Karpas-422 (cell line): Measurements from ENCODE around the gene GPC6. TPM values are rescaled to one million over a fixed set of nuclear protein-coding genes. Genes with fewer than 3 reads are reported as not detected.

Experiments
- DNase-seq: peaks from one replicate; pipeline ENCODE4 v3.0.0-alpha.2; 2015
- H2AFZ ChIP-seq: fragments of 200-600 bp; sonication (generic); 2 replicates; pipeline ENCODE4 v1.6.1; 2014; ENCODE audit warnings: antibody characterized with exemption, low read length, mixed read lengths
- H3K27ac ChIP-seq: fragments of 200-600 bp; sonication (generic); 2 replicates; pipeline ENCODE4 v1.5.1; 2014; ENCODE audit warnings: mild to moderate bottlenecking, low read length, moderate library complexity
- H3K27me3 ChIP-seq: fragments of 200-600 bp; sonication (generic); 2 replicates; pipeline ENCODE4 v1.6.1; 2014; ENCODE audit warnings: low read length, mixed read lengths
- H3K36me3 ChIP-seq: fragments of 200-600 bp; sonication (generic); 2 replicates; pipeline ENCODE4 v1.6.1; 2014; ENCODE audit warnings: low read length, mixed read lengths; ENCODE audit not compliant: insufficient read depth
- H3K4me1 ChIP-seq: fragments of 200-600 bp; sonication (generic); 2 replicates; pipeline ENCODE4 v1.6.1; 2014; ENCODE audit warnings: mild to moderate bottlenecking, low read length, mixed read lengths
- H3K4me2 ChIP-seq: fragments of 200-600 bp; sonication (generic); 2 replicates; pipeline ENCODE4 v1.6.1; 2014; ENCODE audit warnings: low read length, low read depth, mild to moderate bottlenecking; ENCODE audit not compliant: poor library complexity, severe bottlenecking
- H3K4me3 ChIP-seq: fragments of 200-600 bp; sonication (generic); 2 replicates; pipeline ENCODE4 v1.5.1; 2014; ENCODE audit warnings: mild to moderate bottlenecking, antibody characterized with exemption, low read length, mixed read lengths
- H3K79me2 ChIP-seq: fragments of 200-600 bp; sonication (generic); 2 replicates; pipeline ENCODE4 v1.6.1; 2014; ENCODE audit warnings: mild to moderate bottlenecking, low read length, mixed read lengths
- H3K9ac ChIP-seq: fragments of 200-600 bp; sonication (generic); 2 replicates; pipeline ENCODE4 v1.6.0; 2014; ENCODE audit warnings: low read length
- H3K9me2 ChIP-seq: fragments of 200-600 bp; sonication (generic), shearing (Covaris generic); replicated peaks from 2 replicates; pipeline ENCODE4 v1.6.0; 2014; ENCODE audit warnings: mild to moderate bottlenecking, low read length, moderate library complexity; ENCODE audit not compliant: insufficient read depth
- H3K9me3 ChIP-seq: fragments of 300-700, 200-600 bp; sonication (generic); 2 replicates; pipeline ENCODE4 v1.6.1; 2014; ENCODE audit warnings: low read length, mixed read lengths
- H4K20me1 ChIP-seq: fragments of 200-600 bp; sonication (generic); 2 replicates; pipeline ENCODE4 v1.6.1; 2014; ENCODE audit warnings: mild to moderate bottlenecking, antibody characterized with exemption, low read length, low read depth; ENCODE audit not compliant: insufficient read depth
- total RNA-seq: library from RNA; depleted of rRNA; stranded (reverse); fragments of >200 nt; shearing (Covaris generic); gene quantifications from 2 replicates; pipeline ENCODE4 v1.2.3, GENCODE V29; 2014; ENCODE audit warnings: low replicate concordance

Gene GPC6
- total RNA-seq, 1 experiment from 2014 or later = not detected

GRCh38 chr13:93525087-93525486 is 298.5 kb downstream of the GPC6 start:
- Histone ChIP-seq H2AFZ (no peak overlapping the region), H3K4me1 (no peaks in the 10 kb centered on the region)

GRCh38 chr13:93527748-93528297 is 301.2 kb downstream of the GPC6 start:
- H3K79me2 ChIP-seq = no peaks in the 10 kb centered on the region

More at GRCh38 chr13:93525087-93525486, 298.5 kb downstream of the GPC6 start:
- Histone ChIP-seq H3K4me3 (no peak overlapping the region), H3K27me3 (no peaks in the 10 kb centered on the region), H4K20me1 (no peaks in the 10 kb centered on the region), H3K9ac (no peak overlapping the region), H3K9me3 (peaks cover 33% of the 10 kb centered on the region), H3K36me3 (no peaks in the 10 kb centered on the region), H3K27ac (no peak overlapping the region), H3K4me2 (no peak overlapping the region), H3K9me2 (no peaks in the 10 kb centered on the region), H3K79me2 (no peaks in the 10 kb centered on the region)
- no peak for DNase-seq

GRCh38 chr13:93529961-93530360 is 303.4 kb downstream of the GPC6 start:
- no peak for DNase-seq
- no peaks in the 10 kb centered on the region for H3K36me3 ChIP-seq
- H3K4me2 ChIP-seq = no peak overlapping the region
- no peak overlapping the region for H2AFZ ChIP-seq
- peaks cover 27% of the 10 kb centered on the region for H3K9me3 ChIP-seq
- no peaks in the 10 kb centered on the region for H3K27me3 ChIP-seq
- H3K4me1 ChIP-seq = no peaks in the 10 kb centered on the region
- H3K9ac ChIP-seq = no peak overlapping the region
- H3K79me2 ChIP-seq = no peaks in the 10 kb centered on the region
- H3K4me3 ChIP-seq = no peak overlapping the region
- no peaks in the 10 kb centered on the region for H3K9me2 ChIP-seq
- no peak overlapping the region for H3K27ac ChIP-seq
- no peaks in the 10 kb centered on the region for H4K20me1 ChIP-seq

More at GRCh38 chr13:93527748-93528297, 301.2 kb downstream of the GPC6 start:
- Histone ChIP-seq H3K4me2 (no peak overlapping the region), H3K9ac (no peak overlapping the region), H3K9me2 (no peaks in the 10 kb centered on the region), H3K36me3 (no peaks in the 10 kb centered on the region), H3K27me3 (no peaks in the 10 kb centered on the region), H3K9me3 (peaks cover 37% of the 10 kb centered on the region), H3K27ac (no peak overlapping the region), H4K20me1 (no peaks in the 10 kb centered on the region), H2AFZ (no peak overlapping the region), H3K4me1 (no peaks in the 10 kb centered on the region), H3K4me3 (no peak overlapping the region)
- DNase-seq = no peak

- H3K79me2 ChIP-seq = no peaks in the 10 kb centered on the region
- H3K9me2 ChIP-seq = no peaks in the 10 kb centered on the region
- no peaks in the 10 kb centered on the region for H3K27me3 ChIP-seq
- H3K27ac ChIP-seq = no peak overlapping the region
- H3K9ac ChIP-seq = no peak overlapping the region
- H3K9me3 ChIP-seq = peaks cover 16% of the 10 kb centered on the region
- H3K4me2 ChIP-seq = no peak overlapping the region
- DNase-seq = no peak
- H3K4me1 ChIP-seq = no peaks in the 10 kb centered on the region
- H2AFZ ChIP-seq = no peak overlapping the region
- no peak overlapping the region for H3K4me3 ChIP-seq
- no peaks in the 10 kb centered on the region for H4K20me1 ChIP-seq
- no peaks in the 10 kb centered on the region for H3K36me3 ChIP-seq
Observed at GRCh38 chr13:93534181-93534700, 307.6 kb downstream of the GPC6 start.

- no peaks in the 10 kb centered on the region for H3K9me2 ChIP-seq
- H3K4me2 ChIP-seq = no peak overlapping the region
- no peak overlapping the region for H2AFZ ChIP-seq
- no peaks in the 10 kb centered on the region for H3K36me3 ChIP-seq
- no peaks in the 10 kb centered on the region for H3K4me1 ChIP-seq
- H3K9ac ChIP-seq = no peak overlapping the region
- no peak overlapping the region for H3K4me3 ChIP-seq
- DNase-seq = no peak
- no peak overlapping the region for H3K27ac ChIP-seq
- no peaks in the 10 kb centered on the region for H3K27me3 ChIP-seq
- peaks cover 11% of the 10 kb centered on the region for H3K9me3 ChIP-seq
- no peaks in the 10 kb centered on the region for H4K20me1 ChIP-seq
- H3K79me2 ChIP-seq = no peaks in the 10 kb centered on the region
Observed at GRCh38 chr13:93535251-93535650, 308.6 kb downstream of the GPC6 start.

- DNase-seq = no peak
Observed at GRCh38 chr13:93539914-93540313, 313.3 kb downstream of the GPC6 start.

GRCh38 chr13:93547886-93548285 is 321.3 kb downstream of the GPC6 start:
- no peak for DNase-seq
- no peak overlapping the region for H2AFZ ChIP-seq
- no peak overlapping the region for H3K27ac ChIP-seq
- H3K4me1 ChIP-seq = no peaks in the 10 kb centered on the region
- H4K20me1 ChIP-seq = no peaks in the 10 kb centered on the region
- H3K9me3 ChIP-seq = peaks cover 24% of the 10 kb centered on the region
- no peaks in the 10 kb centered on the region for H3K9me2 ChIP-seq
- no peak overlapping the region for H3K9ac ChIP-seq
- H3K4me2 ChIP-seq = no peak overlapping the region
- no peak overlapping the region for H3K4me3 ChIP-seq
- H3K79me2 ChIP-seq = no peaks in the 10 kb centered on the region
- no peaks in the 10 kb centered on the region for H3K27me3 ChIP-seq
- no peaks in the 10 kb centered on the region for H3K36me3 ChIP-seq

More at GRCh38 chr13:93539914-93540313, 313.3 kb downstream of the GPC6 start:
- Histone ChIP-seq H3K79me2 (no peaks in the 10 kb centered on the region), H3K27me3 (no peaks in the 10 kb centered on the region), H3K9me2 (no peaks in the 10 kb centered on the region), H3K4me3 (no peak overlapping the region), H3K4me2 (no peak overlapping the region), H3K36me3 (no peaks in the 10 kb centered on the region), H3K9ac (no peak overlapping the region), H4K20me1 (no peaks in the 10 kb centered on the region), H3K9me3 (peaks cover 13% of the 10 kb centered on the region), H2AFZ (no peak overlapping the region), H3K4me1 (no peaks in the 10 kb centered on the region), H3K27ac (no peak overlapping the region)

- no peaks in the 10 kb centered on the region for H3K79me2 ChIP-seq
- no peaks in the 10 kb centered on the region for H3K9me2 ChIP-seq
- no peak overlapping the region for H3K9ac ChIP-seq
- no peaks in the 10 kb centered on the region for H3K36me3 ChIP-seq
- H3K9me3 ChIP-seq = peaks cover 17% of the 10 kb centered on the region
- no peak overlapping the region for H3K27ac ChIP-seq
- H4K20me1 ChIP-seq = no peaks in the 10 kb centered on the region
- H3K27me3 ChIP-seq = no peaks in the 10 kb centered on the region
- no peak overlapping the region for H3K4me2 ChIP-seq
- H2AFZ ChIP-seq = no peak overlapping the region
- H3K4me1 ChIP-seq = no peaks in the 10 kb centered on the region
- no peak for DNase-seq
- no peak overlapping the region for H3K4me3 ChIP-seq
Observed at GRCh38 chr13:93549326-93550005, 322.9 kb downstream of the GPC6 start.
